Neural crest cell (in vitro differentiated cells): ENCODE data around the gene NPR1. TPM values are rescaled to one million over a fixed set of nuclear protein-coding genes. Genes with fewer than 3 reads are reported as not detected.

ENCODE experiments used
- DNase-seq: peaks from one replicate; pipeline ENCODE4 v3.0.0; 2021; ENCODE audit warnings: low read depth, mixed read lengths, low spot score
- H3K27ac Mint-ChIP-seq: one replicate; pipeline ENCODE4 v1.8.0; 2021; ENCODE audit warnings: mild to moderate bottlenecking, mixed read lengths; ENCODE audit not compliant: unreplicated experiment
- H3K27me3 Mint-ChIP-seq: 2 replicates; pipeline ENCODE4 v1.8.0; 2021; ENCODE audit warnings: low read depth, mild to moderate bottlenecking, mixed read lengths
- H3K36me3 Mint-ChIP-seq: 2 replicates; pipeline ENCODE4 v1.8.0; 2021; ENCODE audit warnings: low read depth, mild to moderate bottlenecking, mixed read lengths
- H3K4me1 Mint-ChIP-seq: 2 replicates; pipeline ENCODE4 v1.8.0; 2021; ENCODE audit warnings: mixed read lengths
- H3K4me3 Mint-ChIP-seq: one replicate; pipeline ENCODE4 v1.8.0; 2021; ENCODE audit warnings: mild to moderate bottlenecking, mixed read lengths
- H3K9me3 Mint-ChIP-seq: 2 replicates; pipeline ENCODE4 v1.8.0; 2021; ENCODE audit warnings: mixed read lengths
- total RNA-seq: library from RNA; stranded (reverse); gene quantifications from 2 replicates; pipeline ENCODE4 v1.2.1, GENCODE V29; 2021
- TF ChIP-seq, protein P1 (sequence below): fragments of 200-600 bp; sonication (generic); conservative IDR thresholded peaks from 2 replicates; pipeline ENCODE4 v1.5.0; 2021; ENCODE audit warnings: antibody characterized with exemption, mild to moderate bottlenecking

NPR1 gene
- total RNA-seq, 1 donor from 2014 or later, result 0.93 TPM

DNA sequence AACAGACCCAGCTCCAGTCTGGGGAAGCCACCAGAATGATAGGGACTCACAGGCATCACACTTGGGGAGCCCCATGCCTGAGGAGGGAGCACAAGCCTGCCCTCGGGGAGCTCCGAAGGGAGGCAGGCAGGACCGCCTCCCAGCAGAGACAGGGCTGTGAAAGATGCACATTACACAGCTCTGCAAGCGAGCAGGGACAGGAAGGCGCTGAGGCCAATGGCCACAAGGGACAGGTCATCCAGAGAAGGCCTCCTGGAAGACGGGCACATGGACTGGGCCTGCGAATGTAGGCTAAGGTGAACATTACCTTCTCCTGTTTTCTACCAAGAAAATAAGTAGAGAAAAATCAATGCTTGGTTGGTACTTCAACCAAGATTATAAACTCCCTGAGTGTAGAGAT, 4.2 kb downstream of the NPR1 start:
- TF ChIP-seq, protein P1, sequence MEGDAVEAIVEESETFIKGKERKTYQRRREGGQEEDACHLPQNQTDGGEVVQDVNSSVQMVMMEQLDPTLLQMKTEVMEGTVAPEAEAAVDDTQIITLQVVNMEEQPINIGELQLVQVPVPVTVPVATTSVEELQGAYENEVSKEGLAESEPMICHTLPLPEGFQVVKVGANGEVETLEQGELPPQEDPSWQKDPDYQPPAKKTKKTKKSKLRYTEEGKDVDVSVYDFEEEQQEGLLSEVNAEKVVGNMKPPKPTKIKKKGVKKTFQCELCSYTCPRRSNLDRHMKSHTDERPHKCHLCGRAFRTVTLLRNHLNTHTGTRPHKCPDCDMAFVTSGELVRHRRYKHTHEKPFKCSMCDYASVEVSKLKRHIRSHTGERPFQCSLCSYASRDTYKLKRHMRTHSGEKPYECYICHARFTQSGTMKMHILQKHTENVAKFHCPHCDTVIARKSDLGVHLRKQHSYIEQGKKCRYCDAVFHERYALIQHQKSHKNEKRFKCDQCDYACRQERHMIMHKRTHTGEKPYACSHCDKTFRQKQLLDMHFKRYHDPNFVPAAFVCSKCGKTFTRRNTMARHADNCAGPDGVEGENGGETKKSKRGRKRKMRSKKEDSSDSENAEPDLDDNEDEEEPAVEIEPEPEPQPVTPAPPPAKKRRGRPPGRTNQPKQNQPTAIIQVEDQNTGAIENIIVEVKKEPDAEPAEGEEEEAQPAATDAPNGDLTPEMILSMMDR, result no peak
- H3K4me1 Mint-ChIP-seq, result peaks cover 20% of the 10 kb centered on the region
- no peak overlapping the region for H3K27ac Mint-ChIP-seq
- H3K36me3 Mint-ChIP-seq, result no peaks in the 10 kb centered on the region
- no peak overlapping the region for H3K4me3 Mint-ChIP-seq
- no peak for DNase-seq
- H3K27me3 Mint-ChIP-seq, result peaks cover 74% of the 10 kb centered on the region
- H3K9me3 Mint-ChIP-seq, result no peaks in the 10 kb centered on the region

DNA sequence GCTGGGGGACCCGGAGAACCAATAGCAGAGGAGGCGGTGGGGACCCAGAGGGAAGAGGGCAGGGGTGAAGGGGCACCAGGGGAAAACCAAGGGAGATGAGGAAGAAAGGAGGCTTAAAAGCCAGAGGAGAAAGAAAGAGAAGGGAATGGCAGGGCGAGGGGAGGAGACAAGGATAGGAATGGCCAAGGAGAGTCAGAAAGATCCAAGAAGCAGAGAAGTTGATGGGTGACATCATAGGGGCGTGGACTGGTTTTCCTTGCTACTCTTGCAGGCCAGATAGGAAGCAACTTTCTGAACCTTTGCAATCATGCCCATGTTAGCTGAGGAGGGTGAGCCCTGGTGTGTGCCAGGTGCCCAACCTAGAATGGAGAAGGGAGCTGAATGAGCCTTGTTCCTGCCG, 5.4 kb downstream of the NPR1 start:
- TF ChIP-seq, protein P1, result no peak
- no peak for DNase-seq
- H3K36me3 Mint-ChIP-seq, result no peaks in the 10 kb centered on the region
- peaks cover 63% of the 10 kb centered on the region for H3K27me3 Mint-ChIP-seq
- peaks cover 9% of the 10 kb centered on the region for H3K4me1 Mint-ChIP-seq
- no peaks in the 10 kb centered on the region for H3K9me3 Mint-ChIP-seq
- H3K27ac Mint-ChIP-seq, result no peak overlapping the region
- no peak overlapping the region for H3K4me3 Mint-ChIP-seq

DNA sequence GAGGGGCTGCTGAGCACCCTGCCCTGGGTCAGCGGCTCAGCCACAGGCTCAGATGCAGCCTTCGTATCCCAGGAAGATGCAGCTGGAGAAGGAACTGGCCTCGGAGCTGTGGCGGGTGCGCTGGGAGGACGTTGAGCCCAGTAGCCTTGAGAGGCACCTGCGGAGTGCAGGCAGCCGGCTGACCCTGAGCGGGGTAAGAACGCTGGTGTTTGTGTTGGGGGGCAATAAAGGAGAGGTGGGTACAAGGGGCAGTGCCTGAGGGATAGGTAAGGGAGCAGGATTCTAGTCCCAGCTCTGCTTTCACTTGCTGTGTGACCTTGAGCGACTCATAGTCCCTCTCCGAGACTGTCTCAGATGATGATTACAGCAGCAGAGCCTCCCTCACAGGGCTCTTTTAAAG, 6.4 kb downstream of the NPR1 start:
- no peaks in the 10 kb centered on the region for H3K9me3 Mint-ChIP-seq
- peaks cover 5% of the 10 kb centered on the region for H3K4me1 Mint-ChIP-seq
- no peaks in the 10 kb centered on the region for H3K36me3 Mint-ChIP-seq
- no peak overlapping the region for H3K27ac Mint-ChIP-seq
- TF ChIP-seq, protein P1, result no peak
- no peak for DNase-seq
- no peak overlapping the region for H3K4me3 Mint-ChIP-seq
- peaks cover 53% of the 10 kb centered on the region for H3K27me3 Mint-ChIP-seq

DNA sequence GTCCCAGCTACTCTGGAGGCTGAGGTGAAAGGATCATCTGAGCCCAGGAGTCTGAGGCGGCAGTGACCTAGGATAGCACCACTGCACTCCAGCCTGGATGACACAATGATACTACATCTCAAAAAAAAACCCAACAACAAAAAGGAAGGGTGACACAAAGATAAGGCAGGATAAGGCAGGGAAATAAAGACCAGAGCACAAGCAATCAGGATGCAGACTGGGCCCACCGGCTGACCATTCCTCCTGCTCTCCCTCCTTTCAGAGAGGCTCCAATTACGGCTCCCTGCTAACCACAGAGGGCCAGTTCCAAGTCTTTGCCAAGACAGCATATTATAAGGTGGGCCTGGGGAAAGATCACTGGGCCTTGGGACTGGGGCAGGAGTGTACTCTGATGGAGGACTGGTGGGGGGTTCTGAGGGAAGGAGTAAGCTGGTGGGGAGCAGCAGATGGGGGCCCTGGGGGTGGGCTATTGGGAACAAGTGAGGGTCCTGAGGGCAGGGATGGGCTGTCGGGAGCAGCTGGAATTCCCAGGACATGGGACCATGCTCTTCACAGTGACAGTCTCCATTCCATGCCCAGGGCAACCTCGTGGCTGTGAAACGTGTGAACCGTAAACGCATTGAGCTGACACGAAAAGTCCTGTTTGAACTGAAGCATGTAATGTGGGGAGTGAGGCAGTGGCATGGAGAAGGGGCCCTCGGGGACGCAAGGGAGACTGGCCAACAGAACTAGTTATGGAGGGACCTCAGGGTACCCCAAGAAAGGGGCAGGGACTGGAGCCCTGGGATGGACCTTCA, 7.3 kb downstream of the NPR1 start:
- Mint-ChIP-seq H3K4me3 (no peak overlapping the region), H3K27me3 (peaks cover 44% of the 10 kb centered on the region), H3K27ac (peak overlapping the region; percentile 78), H3K36me3 (no peaks in the 10 kb centered on the region), H3K9me3 (no peaks in the 10 kb centered on the region), H3K4me1 (no peaks in the 10 kb centered on the region)
- TF ChIP-seq, protein P1, result no peak
- DNase-seq, result no peak

DNA sequence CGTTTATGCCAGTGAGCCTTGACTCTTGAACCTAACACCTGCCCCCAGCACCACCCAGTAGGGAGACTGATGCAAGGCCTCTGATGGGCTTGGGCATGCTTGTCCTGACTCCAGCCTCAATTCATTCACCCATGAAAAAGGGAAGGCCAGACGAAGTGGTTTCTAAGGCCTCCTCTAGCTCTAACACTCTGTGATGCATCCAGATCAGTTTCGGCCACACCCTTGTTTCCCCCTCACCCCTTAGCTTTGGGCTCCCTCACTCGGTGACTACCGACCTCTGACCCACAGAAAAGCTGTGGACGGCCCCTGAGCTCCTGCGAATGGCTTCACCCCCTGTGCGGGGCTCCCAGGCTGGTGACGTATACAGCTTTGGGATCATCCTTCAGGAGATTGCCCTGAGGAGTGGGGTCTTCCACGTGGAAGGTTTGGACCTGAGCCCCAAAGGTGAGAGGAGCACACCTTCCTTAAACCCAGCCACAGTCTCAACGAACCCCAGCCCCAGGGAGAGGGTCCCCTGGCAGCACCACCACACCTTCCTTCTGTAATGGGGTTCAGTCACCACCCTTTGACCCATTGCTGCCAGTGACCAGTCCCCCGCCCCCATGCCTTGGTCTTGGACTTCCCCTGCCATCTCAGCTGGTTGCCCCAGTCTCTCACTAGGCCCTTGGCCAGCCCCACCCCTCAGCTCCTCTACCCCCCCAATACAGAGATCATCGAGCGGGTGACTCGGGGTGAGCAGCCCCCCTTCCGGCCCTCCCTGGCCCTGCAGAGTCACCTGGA, 9.0 kb downstream of the NPR1 start:
- no peaks in the 10 kb centered on the region for H3K36me3 Mint-ChIP-seq
- no peak overlapping the region for H3K4me3 Mint-ChIP-seq
- H3K4me1 Mint-ChIP-seq, result no peaks in the 10 kb centered on the region
- DNase-seq, result no peak
- TF ChIP-seq, protein P1, result no peak
- H3K27ac Mint-ChIP-seq, result no peak overlapping the region
- peaks cover 26% of the 10 kb centered on the region for H3K27me3 Mint-ChIP-seq
- no peaks in the 10 kb centered on the region for H3K9me3 Mint-ChIP-seq
